Heart left ventricle (tissue), 13 donors: Measurements from ENCODE around the gene UTRN.

Experiments used
- CTCF ChIP-seq, 12 donors: fragments of 200-600 bp; sonication (generic) in 4 of 12; IDR thresholded peaks; one replicate each; pipeline versions ENCODE4 v1.5.0 to v1.8.0; 2018 to 2022; ENCODE audit warnings: antibody characterized with exemption in 12 of 12, mild to moderate bottlenecking in 5 of 12
- POLR2A ChIP-seq, 2 donors: fragments of 450-650 bp; IDR thresholded peaks; one replicate each; pipeline ENCODE4 v1.6.1; 2017; ENCODE audit warnings: antibody characterized with exemption in 2 of 2, mild to moderate bottlenecking in 2 of 2, moderate library complexity in 2 of 2
- donor health status: ischemic (EF 13 %, LVEDD 7.1; RV severe dilation, severe dysfunction).
- donor health status: DM: no; HTN: yes; CAD: no.
- donor health status: DM: no; HTN: no; CAD: no.
- donor health status: ischemic (EF 25% LVEDD 6.9; RV normal size, moderate dysfunction).
- donor health status: ischemic (EF 25% LVEDD 5.7; RV mildly dilated, moderate dysfunction).
- donor health status: ischemic (EF 35%, LVEDD 5.7; RV mildly dilated, moderate dysfunction).
- donor health status: nonischemic (EF 11% LVEDD 7.7; RV severe dilation, severe dysfunction).
- donor health status: DM: yes; HTN: yes; CAD: no.
- donor health status: PGD.
- donor health status: ischemic (EF 29% LVEDD 5.4; RV normal size, mild dysfunction).
- donor health status: nonischemic (EF 23%, LVEDD 6.1; RV moderate dilation, normal function).

GRCh38 chr6:144305985-144306384 lies 20.9 kb downstream of the UTRN start:
- TF ChIP-seq CTCF (IDR thresholded peaks at IDR 0.05), result no peak
- no peak for TF ChIP-seq POLR2A (IDR thresholded peaks at IDR 0.05)
